ENCODE data around the gene WDR91. TPM values are rescaled to one million over a fixed set of nuclear protein-coding genes. Genes with fewer than 3 reads are reported as not detected.

WDR91 gene
- total RNA-seq, 1 donor from 2014 or later: 8.2 TPM

DNA sequence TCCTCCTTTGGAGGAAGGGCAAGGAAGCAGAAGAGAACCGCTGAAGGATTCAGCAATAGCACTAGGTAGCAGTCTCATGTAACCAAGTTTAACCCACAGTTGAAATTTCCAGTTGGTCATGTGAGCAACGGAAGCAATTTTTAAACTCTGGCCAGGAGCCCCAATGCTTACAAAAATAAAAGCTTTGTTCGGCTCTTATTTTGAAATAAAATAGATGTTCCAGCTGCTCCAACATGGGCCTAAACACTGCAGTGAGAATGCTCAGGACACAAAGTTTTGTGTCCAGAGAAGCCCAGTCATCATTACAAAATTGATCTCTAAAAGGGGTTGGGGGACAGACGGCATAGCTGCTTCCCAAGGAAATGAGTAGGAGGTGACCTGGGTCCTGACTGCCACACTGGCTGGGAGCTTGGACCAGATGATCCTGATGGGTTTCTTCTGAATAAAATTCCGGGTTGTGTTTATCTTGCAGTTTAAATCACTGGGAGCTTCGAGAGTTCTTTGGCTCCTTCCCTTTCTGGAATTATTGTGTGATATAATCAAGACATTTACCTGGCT, 63.9 kb downstream of the WDR91 start:
- DNase-seq (ENCODE audit: low spot score in 2 of 2): no peak
- FAIRE-seq: no peak

DNA sequence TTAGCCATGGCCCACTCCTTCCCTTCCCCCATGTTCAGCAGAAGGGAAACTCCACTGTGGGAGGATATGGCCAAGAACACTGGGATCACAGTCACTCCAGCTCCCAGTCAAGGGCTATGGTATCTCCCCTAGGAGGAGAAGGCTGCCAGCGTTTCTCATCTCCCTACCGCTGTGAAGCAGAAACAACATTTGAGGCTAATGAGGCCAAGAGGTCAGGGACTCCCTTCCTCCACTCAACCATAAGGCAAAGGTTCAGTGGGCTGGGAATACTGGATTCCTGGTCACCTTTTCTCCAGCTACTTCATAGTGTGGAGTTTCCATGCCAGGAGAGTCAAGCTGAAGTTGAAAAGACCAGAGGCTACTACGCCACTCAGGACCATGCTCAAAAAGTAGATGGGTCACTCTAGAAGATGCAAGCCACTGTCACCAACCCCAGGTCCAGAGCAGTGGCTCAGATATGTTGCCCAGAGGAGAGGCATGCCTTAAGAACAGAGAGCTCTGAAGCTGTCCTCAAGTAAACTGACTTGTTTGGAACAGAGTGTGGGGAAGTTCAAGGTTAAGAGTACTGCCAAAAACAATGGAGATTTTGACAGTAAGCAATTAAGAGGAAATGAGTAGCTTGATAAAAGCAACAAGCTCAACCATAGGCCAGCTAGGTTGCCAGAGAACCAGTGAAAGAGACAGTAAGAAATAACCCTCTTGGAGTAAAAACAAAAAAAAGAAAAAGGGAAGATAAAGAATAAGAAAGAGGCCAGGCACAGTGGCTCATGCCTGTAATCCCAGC, 67.2 kb downstream of the WDR91 start:
- FAIRE-seq (no peak), DNase-seq (ENCODE audit: low spot score in 2 of 2) (no peak)

Small RNAs within 50 kb of the gene (small RNA-seq; reads per million reads assigned to genes)
- not detected for gene MIR6509

Other genes starting within 250 kb of the WDR91 start
- 8.2 TPM for gene AGBL3, start 225.0 kb downstream of the WDR91 start, total RNA-seq
- gene TMEM140, start 63.5 kb downstream of the WDR91 start, total RNA-seq: 0.41 TPM
- gene CYREN, start 40.8 kb downstream of the WDR91 start, total RNA-seq: 9.8 TPM
- not detected for gene STRA8, start 22.3 kb upstream of the WDR91 start, total RNA-seq